H1 (cell line): Measurements from ENCODE around the gene VSNL1. TPM values are rescaled to one million over a fixed set of nuclear protein-coding genes. Genes with fewer than 3 reads are reported as not detected.

Experiments
- BACH1 ChIP-seq: IDR thresholded peaks from 2 replicates; pipeline ENCODE4 v1.6.1; 2012; ENCODE audit warnings: low read length, improper control_type of control experiment
- EP300 ChIP-seq, 2 experiments: IDR thresholded peaks; 1 replicate in 1 of 2; 2 replicates in 1 of 2; pipeline ENCODE4 v1.6.1; 2011 to 2012; ENCODE audit warnings: low read depth in 2 of 2, low read length in 2 of 2, mild to moderate bottlenecking in 2 of 2, borderline replicate concordance in 1 of 2, inconsistent platforms in 1 of 2, moderate library complexity in 1 of 2
- POLR2AphosphoS5 ChIP-seq: IDR thresholded peaks from 2 replicates; pipeline ENCODE4 v1.6.1; 2011; ENCODE audit warnings: low read depth, low read length
- SP1 ChIP-seq: IDR thresholded peaks from 2 replicates; pipeline ENCODE4 v1.6.1; 2011; ENCODE audit warnings: low read depth, low read length
- polyA plus RNA-seq, 7 experiments: library from polyadenylated mRNA; depleted of rRNA in 3 of 7; stranded (reverse) in 5 of 7; unstranded in 2 of 7; fragments of >200 nt in 5 of 7; fragments of 200-250 nt in 2 of 7; gene quantifications; 1 replicate in 5 of 7; 2 replicates in 1 of 7; 4 replicates in 1 of 7; pipeline versions ENCODE4 v1.2.1 to v1.2.3, GENCODE V29; 2011 to 2013; ENCODE audit warnings: missing spikeins in 2 of 7, mixed read lengths in 2 of 7
- total RNA-seq: library from RNA; stranded (reverse); fragmentation: NEBNext Ultra II Directional; extraction: Animal tissue kit (Norgen Biotek cat#: 25700); gene quantifications from 2 replicates; pipeline ENCODE4 v1.2.1, GENCODE V29; 2021
- TF ChIP-seq, protein P1 (sequence below): IDR thresholded peaks from 2 replicates; pipeline ENCODE4 v1.6.1; 2012; ENCODE audit warnings: low read length, inconsistent platforms
- TF ChIP-seq, protein P2 (sequence below): fragments of 300-600 bp; sonication (generic); IDR thresholded peaks from 2 replicates; pipeline ENCODE4 v1.7.1; 2012; ENCODE audit warnings: low read length, moderate library complexity, mild to moderate bottlenecking, inconsistent platforms; ENCODE audit not compliant: insufficient replicate concordance

Gene VSNL1
- total and polyA plus RNA-seq, 2 of the 8 experiments (the other 6 are each of a cell fraction or from before 2014, with no cell fraction given) = 49.4 to 108 TPM

DNA sequence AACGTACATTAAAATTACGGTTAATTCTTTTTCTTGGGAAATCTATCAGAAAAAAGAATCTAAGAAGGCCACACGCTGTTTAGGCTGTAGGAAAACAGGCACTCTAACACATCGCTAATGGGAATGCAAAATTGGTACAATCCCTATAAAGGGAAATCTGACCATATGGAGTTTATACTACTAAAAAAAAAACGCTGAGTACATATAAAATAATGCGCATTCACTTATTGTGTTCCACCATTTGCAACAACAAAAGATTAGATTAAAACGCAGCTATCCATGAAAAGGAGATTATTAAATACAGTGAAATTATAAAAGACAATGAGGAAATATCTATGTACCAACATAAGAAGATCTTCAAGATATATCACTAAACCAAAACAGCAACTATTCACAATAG, 150.3 kb downstream of the VSNL1 start (continued):
- TF ChIP-seq POLR2AphosphoS5 = no peak
- TF ChIP-seq BACH1 = no peak
- no peak for TF ChIP-seq EP300 (IDR thresholded peaks at IDR 0.05; ENCODE audit: borderline replicate concordance in 1 of 2, low read depth in 2 of 2, low read length in 2 of 2)
- TF ChIP-seq, protein P1, sequence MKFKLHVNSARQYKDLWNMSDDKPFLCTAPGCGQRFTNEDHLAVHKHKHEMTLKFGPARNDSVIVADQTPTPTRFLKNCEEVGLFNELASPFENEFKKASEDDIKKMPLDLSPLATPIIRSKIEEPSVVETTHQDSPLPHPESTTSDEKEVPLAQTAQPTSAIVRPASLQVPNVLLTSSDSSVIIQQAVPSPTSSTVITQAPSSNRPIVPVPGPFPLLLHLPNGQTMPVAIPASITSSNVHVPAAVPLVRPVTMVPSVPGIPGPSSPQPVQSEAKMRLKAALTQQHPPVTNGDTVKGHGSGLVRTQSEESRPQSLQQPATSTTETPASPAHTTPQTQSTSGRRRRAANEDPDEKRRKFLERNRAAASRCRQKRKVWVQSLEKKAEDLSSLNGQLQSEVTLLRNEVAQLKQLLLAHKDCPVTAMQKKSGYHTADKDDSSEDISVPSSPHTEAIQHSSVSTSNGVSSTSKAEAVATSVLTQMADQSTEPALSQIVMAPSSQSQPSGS = no peak
- no peak for TF ChIP-seq SP1
- TF ChIP-seq, protein P2, sequence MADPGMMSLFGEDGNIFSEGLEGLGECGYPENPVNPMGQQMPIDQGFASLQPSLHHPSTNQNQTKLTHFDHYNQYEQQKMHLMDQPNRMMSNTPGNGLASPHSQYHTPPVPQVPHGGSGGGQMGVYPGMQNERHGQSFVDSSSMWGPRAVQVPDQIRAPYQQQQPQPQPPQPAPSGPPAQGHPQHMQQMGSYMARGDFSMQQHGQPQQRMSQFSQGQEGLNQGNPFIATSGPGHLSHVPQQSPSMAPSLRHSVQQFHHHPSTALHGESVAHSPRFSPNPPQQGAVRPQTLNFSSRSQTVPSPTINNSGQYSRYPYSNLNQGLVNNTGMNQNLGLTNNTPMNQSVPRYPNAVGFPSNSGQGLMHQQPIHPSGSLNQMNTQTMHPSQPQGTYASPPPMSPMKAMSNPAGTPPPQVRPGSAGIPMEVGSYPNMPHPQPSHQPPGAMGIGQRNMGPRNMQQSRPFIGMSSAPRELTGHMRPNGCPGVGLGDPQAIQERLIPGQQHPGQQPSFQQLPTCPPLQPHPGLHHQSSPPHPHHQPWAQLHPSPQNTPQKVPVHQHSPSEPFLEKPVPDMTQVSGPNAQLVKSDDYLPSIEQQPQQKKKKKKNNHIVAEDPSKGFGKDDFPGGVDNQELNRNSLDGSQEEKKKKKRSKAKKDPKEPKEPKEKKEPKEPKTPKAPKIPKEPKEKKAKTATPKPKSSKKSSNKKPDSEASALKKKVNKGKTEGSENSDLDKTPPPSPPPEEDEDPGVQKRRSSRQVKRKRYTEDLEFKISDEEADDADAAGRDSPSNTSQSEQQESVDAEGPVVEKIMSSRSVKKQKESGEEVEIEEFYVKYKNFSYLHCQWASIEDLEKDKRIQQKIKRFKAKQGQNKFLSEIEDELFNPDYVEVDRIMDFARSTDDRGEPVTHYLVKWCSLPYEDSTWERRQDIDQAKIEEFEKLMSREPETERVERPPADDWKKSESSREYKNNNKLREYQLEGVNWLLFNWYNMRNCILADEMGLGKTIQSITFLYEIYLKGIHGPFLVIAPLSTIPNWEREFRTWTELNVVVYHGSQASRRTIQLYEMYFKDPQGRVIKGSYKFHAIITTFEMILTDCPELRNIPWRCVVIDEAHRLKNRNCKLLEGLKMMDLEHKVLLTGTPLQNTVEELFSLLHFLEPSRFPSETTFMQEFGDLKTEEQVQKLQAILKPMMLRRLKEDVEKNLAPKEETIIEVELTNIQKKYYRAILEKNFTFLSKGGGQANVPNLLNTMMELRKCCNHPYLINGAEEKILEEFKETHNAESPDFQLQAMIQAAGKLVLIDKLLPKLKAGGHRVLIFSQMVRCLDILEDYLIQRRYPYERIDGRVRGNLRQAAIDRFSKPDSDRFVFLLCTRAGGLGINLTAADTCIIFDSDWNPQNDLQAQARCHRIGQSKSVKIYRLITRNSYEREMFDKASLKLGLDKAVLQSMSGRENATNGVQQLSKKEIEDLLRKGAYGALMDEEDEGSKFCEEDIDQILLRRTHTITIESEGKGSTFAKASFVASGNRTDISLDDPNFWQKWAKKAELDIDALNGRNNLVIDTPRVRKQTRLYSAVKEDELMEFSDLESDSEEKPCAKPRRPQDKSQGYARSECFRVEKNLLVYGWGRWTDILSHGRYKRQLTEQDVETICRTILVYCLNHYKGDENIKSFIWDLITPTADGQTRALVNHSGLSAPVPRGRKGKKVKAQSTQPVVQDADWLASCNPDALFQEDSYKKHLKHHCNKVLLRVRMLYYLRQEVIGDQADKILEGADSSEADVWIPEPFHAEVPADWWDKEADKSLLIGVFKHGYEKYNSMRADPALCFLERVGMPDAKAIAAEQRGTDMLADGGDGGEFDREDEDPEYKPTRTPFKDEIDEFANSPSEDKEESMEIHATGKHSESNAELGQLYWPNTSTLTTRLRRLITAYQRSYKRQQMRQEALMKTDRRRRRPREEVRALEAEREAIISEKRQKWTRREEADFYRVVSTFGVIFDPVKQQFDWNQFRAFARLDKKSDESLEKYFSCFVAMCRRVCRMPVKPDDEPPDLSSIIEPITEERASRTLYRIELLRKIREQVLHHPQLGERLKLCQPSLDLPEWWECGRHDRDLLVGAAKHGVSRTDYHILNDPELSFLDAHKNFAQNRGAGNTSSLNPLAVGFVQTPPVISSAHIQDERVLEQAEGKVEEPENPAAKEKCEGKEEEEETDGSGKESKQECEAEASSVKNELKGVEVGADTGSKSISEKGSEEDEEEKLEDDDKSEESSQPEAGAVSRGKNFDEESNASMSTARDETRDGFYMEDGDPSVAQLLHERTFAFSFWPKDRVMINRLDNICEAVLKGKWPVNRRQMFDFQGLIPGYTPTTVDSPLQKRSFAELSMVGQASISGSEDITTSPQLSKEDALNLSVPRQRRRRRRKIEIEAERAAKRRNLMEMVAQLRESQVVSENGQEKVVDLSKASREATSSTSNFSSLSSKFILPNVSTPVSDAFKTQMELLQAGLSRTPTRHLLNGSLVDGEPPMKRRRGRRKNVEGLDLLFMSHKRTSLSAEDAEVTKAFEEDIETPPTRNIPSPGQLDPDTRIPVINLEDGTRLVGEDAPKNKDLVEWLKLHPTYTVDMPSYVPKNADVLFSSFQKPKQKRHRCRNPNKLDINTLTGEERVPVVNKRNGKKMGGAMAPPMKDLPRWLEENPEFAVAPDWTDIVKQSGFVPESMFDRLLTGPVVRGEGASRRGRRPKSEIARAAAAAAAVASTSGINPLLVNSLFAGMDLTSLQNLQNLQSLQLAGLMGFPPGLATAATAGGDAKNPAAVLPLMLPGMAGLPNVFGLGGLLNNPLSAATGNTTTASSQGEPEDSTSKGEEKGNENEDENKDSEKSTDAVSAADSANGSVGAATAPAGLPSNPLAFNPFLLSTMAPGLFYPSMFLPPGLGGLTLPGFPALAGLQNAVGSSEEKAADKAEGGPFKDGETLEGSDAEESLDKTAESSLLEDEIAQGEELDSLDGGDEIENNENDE = no peak
